Measurements from ENCODE around the gene HECTD4. TPM values are rescaled to one million over a fixed set of nuclear protein-coding genes. Genes with fewer than 3 reads are reported as not detected.

Gene HECTD4
- total and polyA plus RNA-seq, 2 of the 4 experiments (the other 2 are of a cell fraction) = 12.9 to 13.0 TPM

DNA sequence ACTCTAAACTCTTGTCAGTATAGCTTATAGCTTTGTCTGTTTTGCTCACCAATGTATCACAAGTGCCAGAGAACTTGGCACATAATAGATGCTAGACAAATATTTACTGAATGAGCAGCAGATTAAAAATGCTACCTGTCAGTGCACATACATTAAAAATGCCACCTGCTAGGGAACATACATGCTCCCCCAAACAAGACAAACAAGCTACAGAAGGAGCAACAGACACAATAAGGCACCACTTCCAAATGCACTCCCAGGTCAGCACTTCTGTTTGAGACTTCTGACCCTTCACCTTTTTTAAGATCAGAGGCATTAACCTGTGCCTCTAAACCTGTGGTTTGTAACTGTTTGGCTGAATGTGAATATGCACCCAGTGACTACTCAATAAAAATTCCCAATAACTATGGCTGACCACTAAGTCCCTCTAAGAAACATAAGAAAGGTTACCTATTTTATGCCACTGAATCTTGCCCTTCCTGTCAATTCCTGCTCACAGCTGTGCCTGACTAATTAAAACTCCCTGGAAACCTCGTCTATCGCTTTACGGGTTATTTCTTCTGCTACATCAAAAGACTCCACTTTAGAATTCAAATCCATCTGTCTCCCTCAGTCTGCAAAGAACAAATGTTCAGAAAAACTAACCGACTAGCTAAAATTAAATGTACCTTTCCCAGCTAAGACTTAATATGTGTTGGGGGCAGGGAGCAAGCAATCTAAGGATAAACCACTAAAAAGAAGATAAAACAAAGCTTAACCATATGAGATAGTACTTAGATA is 41.0 kb downstream of the HECTD4 start:
- H4K20me1 ChIP-seq (ENCODE audit: insufficient read depth, low read length) = peaks cover 23% of the 10 kb centered on the region
- no peak overlapping the region for H2AFZ ChIP-seq (replicated peaks; ENCODE audit: low read length, poor library complexity)
- H3K27me3 ChIP-seq (ENCODE audit: control insufficient read depth, insufficient read depth, low read length) = no peaks in the 10 kb centered on the region
- H2AK9ac ChIP-seq (replicated peaks; ENCODE audit: low read depth, low read length, poor library complexity) = no peak overlapping the region
- H4K5ac ChIP-seq (ENCODE audit: low read depth, low read length) = no peak overlapping the region
- TF ChIP-seq POLR2A (IDR thresholded peaks at IDR 0.05; ENCODE audit: low read depth, low read length) = no peak
- TF ChIP-seq, protein P1, sequence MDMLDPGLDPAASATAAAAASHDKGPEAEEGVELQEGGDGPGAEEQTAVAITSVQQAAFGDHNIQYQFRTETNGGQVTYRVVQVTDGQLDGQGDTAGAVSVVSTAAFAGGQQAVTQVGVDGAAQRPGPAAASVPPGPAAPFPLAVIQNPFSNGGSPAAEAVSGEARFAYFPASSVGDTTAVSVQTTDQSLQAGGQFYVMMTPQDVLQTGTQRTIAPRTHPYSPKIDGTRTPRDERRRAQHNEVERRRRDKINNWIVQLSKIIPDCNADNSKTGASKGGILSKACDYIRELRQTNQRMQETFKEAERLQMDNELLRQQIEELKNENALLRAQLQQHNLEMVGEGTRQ (IDR thresholded peaks at IDR 0.05; ENCODE audit: low read depth, low read length) = no peak
- no peak for TF ChIP-seq MAFK (IDR thresholded peaks at IDR 0.05; ENCODE audit: low read depth, low read length)
- TF ChIP-seq BHLHE40 (IDR thresholded peaks at IDR 0.05; ENCODE audit: low read depth, low read length) = no peak
- TF ChIP-seq NFE2L2 (IDR thresholded peaks at IDR 0.05; ENCODE audit: low read depth, low read length) = no peak
- no CpG with 5 or more reads among the region's 4 CpGs for WGBS, 2 experiments (ENCODE audit: extremely low coverage in 2 of 2, insufficient read length in 1 of 2)
- no peak for ATAC-seq (ENCODE audit: low read depth)
- no peak overlapping the region for H2BK120ac ChIP-seq (ENCODE audit: low read depth, low read length)
- in situ Hi-C loops (cut with MboI; ENCODE audit: low sequenced_read_pairs) = no loop called here
- dilution Hi-C loops (cut with HindIII; ENCODE audit: low sequenced_read_pairs, unreplicated experiment) = no loop called here
- no peak overlapping the region for H2BK20ac ChIP-seq (ENCODE audit: low read depth, low read length)
- CTCF ChIA-PET = no interaction called here
- no peaks in the 10 kb centered on the region for H3K9me3 ChIP-seq (ENCODE audit: control insufficient read depth, insufficient read depth, low read length)
- no peak overlapping the region for H4K91ac ChIP-seq (ENCODE audit: insufficient read depth, low read depth, low read length)
- H3K79me1 ChIP-seq (ENCODE audit: low read depth in 1 of 2, low read length in 2 of 2) = peaks cover 45 to 58% of the 10 kb centered on the region in 2 experiments
- no peak overlapping the region for H3K23ac ChIP-seq (ENCODE audit: low read depth, low read length)
- no peak overlapping the region for H3K4ac ChIP-seq (ENCODE audit: low read depth, low read length)
- no peaks in the 10 kb centered on the region for H3K4me1 ChIP-seq (ENCODE audit: control insufficient read depth, insufficient read depth, low read length)
- no peak overlapping the region for H2BK5ac ChIP-seq (ENCODE audit: low read depth, low read length, poor library complexity, severe bottlenecking)
- POLR2A ChIA-PET (ENCODE audit: unreplicated experiment) = no interaction called here
- H3K9ac ChIP-seq (ENCODE audit: low read depth, low read length) = no peak overlapping the region
- no peak overlapping the region for H3K4me3 ChIP-seq (ENCODE audit: insufficient read depth, low read depth, low read length)
- H3K56ac ChIP-seq (ENCODE audit: extremely low read depth, insufficient read depth, low read length) = no peak overlapping the region
- H4K8ac ChIP-seq (ENCODE audit: low read depth in 2 of 2, low read length in 2 of 2) = no peak overlapping the region
- no peak overlapping the region for H3K4me2 ChIP-seq (ENCODE audit: low read depth, low read length)
- H2BK15ac ChIP-seq (ENCODE audit: low read depth, low read length) = no peak overlapping the region
- no peak overlapping the region for H3K18ac ChIP-seq (ENCODE audit: low read depth, low read length)
- DNase-seq = no peak
- no TSS peak for BruUV-seq (replicated peaks)
- intact Hi-C loops (cut with micrococcal nuclease) = no loop called here
- no peak overlapping the region for H2AK5ac ChIP-seq (ENCODE audit: low read depth, low read length)
- H3K36me3 ChIP-seq (ENCODE audit: control insufficient read depth, insufficient read depth, low read length) = 0 out of 2 replicates have a peak, but pooled peaks cover 2% of the 10 kb centered on the region
- no peak overlapping the region for H3K14ac ChIP-seq (replicated peaks; ENCODE audit: low read depth, low read length)
- no peak overlapping the region for H3K27ac ChIP-seq (ENCODE audit: insufficient read depth, low read length)
- peaks cover 2% of the 10 kb centered on the region for H3K9me1 ChIP-seq (ENCODE audit: insufficient read depth, low read length)

Measured in IMR-90 (cell line).